CD4-positive, alpha-beta T cell (primary cell): Measurements from ENCODE around the gene TPRG1L. TPM values are rescaled to one million over a fixed set of nuclear protein-coding genes. Genes with fewer than 3 reads are reported as not detected.

Source experiments
- ATAC-seq: fragments of 200-7000 bp; cut with Tn5 transposase; one replicate; pipeline ENCODE4 v1.10.0; 2022; ENCODE audit warnings: mild to moderate bottlenecking; ENCODE audit not compliant: poor library complexity
- CTCF ChIA-PET: fragments of 350-600 bp; sonication (Branson Sonifier 250); formaldehyde crosslinking; loops from one replicate; lab custom pipeline; 2021; ENCODE audit warnings: antibody characterized with exemption, inconsistent platforms; lab: Charles Lee
- POLR2A ChIA-PET: fragments of 350-600 bp; sonication (Branson Sonifier 250); formaldehyde crosslinking; loops from one replicate; lab custom pipeline; 2021; ENCODE audit warnings: antibody characterized with exemption, inconsistent platforms; lab: Charles Lee
- DNase-seq, 14 experiments: peaks; one replicate each; pipeline ENCODE4 v3.0.0-alpha.2; 2013 to 2020; ENCODE audit warnings: mixed read lengths in 2 of 14
- H3K27ac ChIP-seq, 2 donors: one replicate each; pipeline versions ENCODE4 v1.5.1 to v1.7.0; 2013; ENCODE audit warnings: low read length in 2 of 2, low read depth in 1 of 2, mild to moderate bottlenecking in 1 of 2
- H3K27me3 ChIP-seq, 2 experiments: 1 replicate in 1 of 2; 2 replicates in 1 of 2; pipeline versions ENCODE4 v1.6.1 to v1.7.0; 2013; ENCODE audit warnings: low read length in 2 of 2, control low read depth in 1 of 2, mild to moderate bottlenecking in 1 of 2, moderate library complexity in 1 of 2; ENCODE audit not compliant: insufficient read depth in 2 of 2, control insufficient read depth in 1 of 2
- H3K36me3 ChIP-seq: one replicate; pipeline ENCODE4 v1.6.1; 2013; ENCODE audit warnings: low read length, control low read depth; ENCODE audit not compliant: insufficient read depth
- H3K4me1 ChIP-seq: one replicate; pipeline ENCODE4 v1.6.1; 2013; ENCODE audit warnings: low read length, control low read depth; ENCODE audit not compliant: insufficient read depth
- H3K4me3 ChIP-seq: one replicate; pipeline ENCODE4 v1.5.1; 2013; ENCODE audit warnings: mild to moderate bottlenecking, low read length, moderate library complexity
- H3K9me3 ChIP-seq, 2 experiments: 1 replicate in 1 of 2; 2 replicates in 1 of 2; pipeline versions ENCODE4 v1.6.1 to v1.7.0; 2013; ENCODE audit warnings: low read length in 2 of 2, mild to moderate bottlenecking in 2 of 2, control low read depth in 1 of 2, moderate library complexity in 1 of 2; ENCODE audit not compliant: control insufficient read depth in 1 of 2, insufficient read depth in 1 of 2
- H3K27ac Mint-ChIP-seq: one replicate; pipeline ENCODE4 v1.8.0; 2020; ENCODE audit warnings: mixed read lengths
- H3K27me3 Mint-ChIP-seq: one replicate; pipeline ENCODE4 v1.8.0; 2021; ENCODE audit warnings: mixed read lengths
- H3K36me3 Mint-ChIP-seq: one replicate; pipeline ENCODE4 v1.8.0; 2021; ENCODE audit warnings: low read depth, mixed read lengths
- H3K4me1 Mint-ChIP-seq: one replicate; pipeline ENCODE4 v1.8.0; 2021; ENCODE audit warnings: low read depth, mixed read lengths
- H3K4me3 Mint-ChIP-seq: one replicate; pipeline ENCODE4 v1.8.0; 2020; ENCODE audit warnings: mild to moderate bottlenecking, mixed read lengths
- H3K9me3 Mint-ChIP-seq: one replicate; pipeline ENCODE4 v1.8.0; 2020; ENCODE audit warnings: mixed read lengths
- intact Hi-C, 2 experiments: fragments of 100-400 bp; cut with DNase I in 1 of 2; cut with micrococcal nuclease in 1 of 2; formaldehyde crosslinking; loops; one replicate each; pipeline versions ENCODE4 v1.15.1 to v1.9.0; 2023 to 2025; cut with DNase I, micrococcal nuclease
- total RNA-seq, 174 experiments: library from RNA in 2 of 174; stranded (reverse) in 2 of 174; gene quantifications; one replicate each; pipeline ENCODE4 v1.2.3 and lab custom pipeline; 2021 to 2026
- TF ChIP-seq, protein P1 (sequence below): fragments of 200-600 bp; IDR thresholded peaks from one replicate; pipeline ENCODE4 v1.8.0; 2022; ENCODE audit warnings: antibody characterized with exemption, mild to moderate bottlenecking

Gene TPRG1L
- total RNA-seq, 2 experiments from 2014 or later: 46.5 to 48.3 TPM

DNA sequence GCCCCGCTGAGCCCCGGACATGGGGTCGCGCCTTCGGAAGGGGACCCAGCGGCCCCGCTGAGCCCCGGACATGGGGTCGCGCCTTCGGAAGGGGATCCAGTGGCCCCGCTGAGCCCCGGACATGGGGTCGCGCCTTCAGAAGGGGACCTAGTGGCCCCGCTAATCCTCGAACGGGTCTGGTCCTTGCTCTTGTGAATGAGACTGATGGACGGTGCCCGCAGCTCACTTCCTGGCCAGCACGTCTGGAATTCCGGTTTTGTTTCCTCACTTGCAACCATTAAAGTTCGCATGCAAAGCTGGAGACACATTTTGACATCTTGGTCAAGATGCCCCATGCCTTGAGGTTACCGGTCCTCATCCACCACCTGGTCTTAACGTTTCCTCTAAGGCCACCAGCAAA, 19.5 kb downstream of the TPRG1L start:
- H3K9me3 ChIP-seq: no peaks in the 10 kb centered on the region
- DNase-seq (no peak), ATAC-seq (no peak)
- peaks cover 38% of the 10 kb centered on the region for H3K36me3 ChIP-seq
- Mint-ChIP-seq H3K4me1 (peaks cover 17% of the 10 kb centered on the region), H3K9me3 (no peaks in the 10 kb centered on the region), H3K4me3 (no peak overlapping the region), H3K36me3 (peaks cover 47% of the 10 kb centered on the region), H3K27ac (no peak overlapping the region), H3K27me3 (no peaks in the 10 kb centered on the region)
- ChIA-PET POLR2A (no interaction called here), CTCF (no interaction called here)
- TF ChIP-seq, protein P1, sequence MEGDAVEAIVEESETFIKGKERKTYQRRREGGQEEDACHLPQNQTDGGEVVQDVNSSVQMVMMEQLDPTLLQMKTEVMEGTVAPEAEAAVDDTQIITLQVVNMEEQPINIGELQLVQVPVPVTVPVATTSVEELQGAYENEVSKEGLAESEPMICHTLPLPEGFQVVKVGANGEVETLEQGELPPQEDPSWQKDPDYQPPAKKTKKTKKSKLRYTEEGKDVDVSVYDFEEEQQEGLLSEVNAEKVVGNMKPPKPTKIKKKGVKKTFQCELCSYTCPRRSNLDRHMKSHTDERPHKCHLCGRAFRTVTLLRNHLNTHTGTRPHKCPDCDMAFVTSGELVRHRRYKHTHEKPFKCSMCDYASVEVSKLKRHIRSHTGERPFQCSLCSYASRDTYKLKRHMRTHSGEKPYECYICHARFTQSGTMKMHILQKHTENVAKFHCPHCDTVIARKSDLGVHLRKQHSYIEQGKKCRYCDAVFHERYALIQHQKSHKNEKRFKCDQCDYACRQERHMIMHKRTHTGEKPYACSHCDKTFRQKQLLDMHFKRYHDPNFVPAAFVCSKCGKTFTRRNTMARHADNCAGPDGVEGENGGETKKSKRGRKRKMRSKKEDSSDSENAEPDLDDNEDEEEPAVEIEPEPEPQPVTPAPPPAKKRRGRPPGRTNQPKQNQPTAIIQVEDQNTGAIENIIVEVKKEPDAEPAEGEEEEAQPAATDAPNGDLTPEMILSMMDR: no peak
- no peaks in the 10 kb centered on the region for H3K27me3 ChIP-seq
- H3K4me1 ChIP-seq: peaks cover 9% of the 10 kb centered on the region
- intact Hi-C loops: no loop called here
- H3K4me3 ChIP-seq: no peak overlapping the region
- no peak overlapping the region for H3K27ac ChIP-seq

DNA sequence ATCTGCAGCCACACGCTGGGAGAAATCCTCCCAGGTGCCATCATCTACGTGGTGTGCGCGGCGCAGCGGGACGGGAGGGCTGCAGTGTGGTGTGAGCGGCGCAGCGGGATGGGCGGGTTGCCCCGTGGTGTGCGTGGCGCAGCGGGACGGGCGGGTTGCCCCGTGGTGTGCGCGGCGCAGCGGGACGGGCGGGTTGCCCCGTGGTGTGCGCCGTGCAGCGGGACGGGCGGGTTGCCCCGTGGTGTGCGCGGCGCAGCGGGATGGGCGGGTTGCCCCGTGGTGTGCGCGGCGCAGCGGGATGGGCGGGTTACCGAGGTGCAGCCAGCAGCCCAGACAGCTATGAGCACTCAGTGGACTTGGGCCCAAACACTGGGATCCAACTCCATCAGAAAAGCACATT, 20.4 kb downstream of the TPRG1L start:
- Mint-ChIP-seq H3K9me3 (no peaks in the 10 kb centered on the region), H3K4me3 (no peak overlapping the region), H3K4me1 (peaks cover 24% of the 10 kb centered on the region), H3K27me3 (peaks cover 5% of the 10 kb centered on the region), H3K36me3 (peaks cover 47% of the 10 kb centered on the region), H3K27ac (no peak overlapping the region)
- ATAC-seq: no peak
- ChIA-PET POLR2A (no interaction called here), CTCF (no interaction called here)
- intact Hi-C loops: loop anchor here in 1 of 2 experiments (5.0 kb wide), 1 partner anchor 77 kb away; no protein-coding TSS in a partner anchor
- no peaks in the 10 kb centered on the region for H3K9me3 ChIP-seq
- TF ChIP-seq, protein P1: no peak
- H3K27me3 ChIP-seq: no peaks in the 10 kb centered on the region
- DNase-seq: no peak
- H3K4me1 ChIP-seq: peaks cover 15% of the 10 kb centered on the region
- H3K27ac ChIP-seq: no peak overlapping the region
- no peak overlapping the region for H3K4me3 ChIP-seq
- peaks cover 38% of the 10 kb centered on the region for H3K36me3 ChIP-seq

DNA sequence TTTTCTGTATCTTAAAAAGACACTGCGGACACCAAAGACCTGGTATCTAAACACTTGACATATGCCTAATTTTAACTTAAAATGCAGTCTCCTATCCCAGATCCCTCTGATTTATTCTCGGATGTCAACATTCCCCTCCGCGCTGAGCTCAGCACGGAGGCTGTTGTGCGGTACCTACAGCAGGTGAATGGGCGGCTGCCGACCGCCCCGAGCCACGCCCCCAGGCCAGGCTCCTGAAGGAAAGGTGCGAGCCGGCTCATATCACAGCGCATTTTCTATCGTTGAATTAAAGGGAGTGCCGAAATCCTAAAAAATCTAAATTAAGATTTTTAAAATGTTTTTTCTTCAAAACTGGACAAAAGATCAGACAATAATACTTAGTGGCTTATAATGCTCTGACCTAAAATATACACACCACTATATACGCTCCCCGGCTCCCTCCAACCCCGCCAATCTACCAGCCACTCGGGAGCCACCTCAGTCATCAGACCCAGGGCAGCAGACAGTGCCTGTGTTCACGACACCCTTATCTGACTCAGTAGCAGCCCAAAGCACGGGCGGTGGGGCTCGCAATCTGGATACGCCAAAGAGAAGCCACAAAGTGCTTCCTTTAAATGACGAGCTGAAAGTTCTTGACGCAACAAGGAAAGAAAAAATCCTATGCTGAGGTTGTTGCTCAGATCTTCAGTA, 21.0 kb downstream of the TPRG1L start:
- Histone ChIP-seq H3K27ac (no peak overlapping the region), H3K9me3 (peaks cover 0 to 5% of the 10 kb centered on the region in 2 experiments), H3K36me3 (peaks cover 36% of the 10 kb centered on the region), H3K4me3 (no peak overlapping the region), H3K4me1 (peaks cover 20% of the 10 kb centered on the region), H3K27me3 (peaks cover 5% of the 10 kb centered on the region in 2 experiments)
- H3K4me3 Mint-ChIP-seq: no peak overlapping the region
- ATAC-seq: no peak
- intact Hi-C loops: loop anchor here in 1 of 2 experiments (5.0 kb wide), 1 partner anchor 76 kb away; no protein-coding TSS in a partner anchor
- no peak overlapping the region for H3K27ac Mint-ChIP-seq
- ChIA-PET CTCF (interaction anchor here (1.5 kb wide), 1 partner anchor 27 kb away, joined by 4 read pairs; no protein-coding TSS in a partner anchor), POLR2A (no interaction called here)
- H3K9me3 Mint-ChIP-seq: no peaks in the 10 kb centered on the region
- TF ChIP-seq, protein P1: no peak
- H3K36me3 Mint-ChIP-seq: peaks cover 47% of the 10 kb centered on the region
- peaks cover 28% of the 10 kb centered on the region for H3K4me1 Mint-ChIP-seq
- no peak for DNase-seq
- peaks cover 9% of the 10 kb centered on the region for H3K27me3 Mint-ChIP-seq
